K562 (cell line): ENCODE measurements around the gene RBSN. TPM values are rescaled to one million over a fixed set of nuclear protein-coding genes. Genes with fewer than 3 reads are reported as not detected.
A peak's percentile ranks its signal among the peaks of the same experiment; 100 is the strongest.

ENCODE experiments used
- ARNT ChIP-seq, 2 experiments: fragments of 450-650 bp; IDR thresholded peaks; 2 replicates each; pipeline ENCODE4 v1.6.1; 2016; ENCODE audit warnings: mild to moderate bottlenecking in 1 of 2
- CBX5 ChIP-seq: IDR thresholded peaks from 2 replicates; pipeline ENCODE4 v1.6.1; 2014; ENCODE audit warnings: low read depth, borderline replicate concordance
- CREM ChIP-seq: IDR thresholded peaks from 2 replicates; pipeline ENCODE4 v1.6.1; 2014; ENCODE audit warnings: antibody characterized with exemption, low read depth
- DPF2 ChIP-seq: fragments of 450-650 bp; IDR thresholded peaks from 2 replicates; pipeline ENCODE4 v1.6.1; 2016
- ERF ChIP-seq: fragments of 450-650 bp; formaldehyde crosslinking; IDR thresholded peaks from 2 replicates; pipeline ENCODE4 v1.4.0; 2020; ENCODE audit warnings: mild to moderate bottlenecking, mixed read lengths
- HDAC1 ChIP-seq, 2 experiments: fragments of 450-650 bp; IDR thresholded peaks; 2 replicates each; pipeline ENCODE4 v1.6.1; 2016 to 2017; ENCODE audit warnings: inconsistent platforms in 1 of 2, mild to moderate bottlenecking in 1 of 2, moderate library complexity in 1 of 2
- HOXB6 ChIP-seq: fragments of 250-450 bp; sonication (Bioruptor Pico); IDR thresholded peaks from 2 replicates; pipeline ENCODE4 v1.5.1; 2022; ENCODE audit warnings: mild to moderate bottlenecking, borderline replicate concordance
- IRF2 ChIP-seq: sonication (generic); formaldehyde crosslinking; IDR thresholded peaks from 2 replicates; pipeline ENCODE4 v1.8.1; 2022; ENCODE audit warnings: mild to moderate bottlenecking, missing genetic modification reagents
- KDM1A ChIP-seq, 2 experiments: fragments of 450-650 bp; IDR thresholded peaks; 2 replicates each; pipeline ENCODE4 v1.6.1; 2016; ENCODE audit warnings: mild to moderate bottlenecking in 2 of 2
- NFIX ChIP-seq: fragments of 250-450 bp; sonication (Bioruptor Pico); IDR thresholded peaks from 2 replicates; pipeline ENCODE4 v1.4.0; 2020; ENCODE audit warnings: low read depth, mild to moderate bottlenecking, moderate library complexity
- POLR2AphosphoS2 ChIP-seq: IDR thresholded peaks from 2 replicates; pipeline ENCODE4 v1.6.1; 2012; ENCODE audit warnings: low read length, improper control_type of control experiment
- POLR3A ChIP-seq: IDR thresholded peaks from 2 replicates; pipeline ENCODE4 v1.6.1; 2011; ENCODE audit warnings: borderline replicate concordance, mild to moderate bottlenecking, moderate library complexity; ENCODE audit not compliant: insufficient read length, insufficient read depth; ENCODE audit errors: extremely low read depth
- RBM22 ChIP-seq: fragments of 200-400 bp; formaldehyde crosslinking; IDR thresholded peaks from 2 replicates; pipeline ENCODE4 v1.6.1; 2018; ENCODE audit warnings: low read length, low read depth; ENCODE audit not compliant: poor library complexity, severe bottlenecking
- SMARCB1 ChIP-seq: IDR thresholded peaks from 2 replicates; pipeline ENCODE4 v1.6.1; 2011; ENCODE audit warnings: improper control_type of control experiment, low read depth; ENCODE audit not compliant: insufficient read length
- TEAD4 ChIP-seq, 2 experiments: sonication (generic) in 1 of 2; formaldehyde crosslinking in 1 of 2; IDR thresholded peaks; 2 replicates each; pipeline versions ENCODE4 v1.6.1 to v1.8.0; 2012 to 2022; ENCODE audit warnings: borderline replicate concordance in 1 of 2, inconsistent platforms in 1 of 2, low read length in 1 of 2, mild to moderate bottlenecking in 1 of 2, missing genetic modification reagents in 1 of 2
- XRCC3 ChIP-seq: fragments of 450-650 bp; IDR thresholded peaks from 2 replicates; pipeline ENCODE4 v1.6.1; 2017; ENCODE audit warnings: mild to moderate bottlenecking, moderate library complexity
- ZC3H11A ChIP-seq: IDR thresholded peaks from 2 replicates; pipeline ENCODE4 v1.6.1; 2012; ENCODE audit warnings: low read depth, low read length, improper control_type of control experiment
- ZFP1 ChIP-seq: fragments of 450-650 bp; formaldehyde crosslinking; IDR thresholded peaks from 2 replicates; pipeline ENCODE4 v1.4.0; 2020; ENCODE audit warnings: mild to moderate bottlenecking, mixed read lengths
- ZNF408 ChIP-seq: fragments of 250-450 bp; sonication (Bioruptor Pico); IDR thresholded peaks from 2 replicates; pipeline ENCODE4 v1.4.0; 2020; ENCODE audit warnings: low read depth, mild to moderate bottlenecking, moderate library complexity
- polyA plus RNA-seq, 8 experiments: library from polyadenylated mRNA; depleted of rRNA in 4 of 8; stranded (reverse) in 5 of 8; unstranded in 3 of 8; fragments of >200 nt; fragmentation: Nextera tagmentation in 2 of 8; fragmentation: Illumina TruSeq in 1 of 8; extraction: Ambion mirVana in 2 of 8; extraction: Trizol in 1 of 8; gene quantifications; 2 replicates each; pipeline versions ENCODE4 v1.2.1 to v1.2.3, GENCODE V29; 2011 to 2014; ENCODE audit warnings: inconsistent platforms in 1 of 8, missing spikeins in 1 of 8
- total RNA-seq, 7 experiments: library from RNA; depleted of rRNA in 6 of 7; stranded (reverse); fragments of >200 nt in 6 of 7; fragmentation: Illumina TruSeq in 2 of 7; extraction: Trizol in 2 of 7; gene quantifications; 2 replicates each; pipeline versions ENCODE4 v1.2.1 to v1.2.3, GENCODE V29; 2011 to 2021; ENCODE audit warnings: low replicate concordance in 1 of 7
- TF ChIP-seq, protein P1 (sequence below), 3 experiments: IDR thresholded peaks in 2 of 3; conservative IDR thresholded peaks in 1 of 3; 2 replicates each; pipeline ENCODE4 v1.5.1; 2011 to 2012; ENCODE audit warnings: low read length in 3 of 3, mild to moderate bottlenecking in 3 of 3, control low read depth in 2 of 3, improper control_type of control experiment in 1 of 3, inconsistent platforms in 1 of 3, low read depth in 1 of 3, mixed read lengths in 1 of 3, moderate library complexity in 1 of 3; ENCODE audit not compliant: insufficient read depth in 2 of 3
- TF ChIP-seq, protein P2 (sequence below): fragments of 250-450 bp; sonication (Bioruptor Pico); IDR thresholded peaks from 2 replicates; pipeline ENCODE4 v1.6.1; 2021; ENCODE audit warnings: mild to moderate bottlenecking
- TF ChIP-seq, protein P3 (sequence below): fragments of 250-450 bp; sonication (Bioruptor Pico); IDR thresholded peaks from 2 replicates; pipeline ENCODE4 v1.8.0; 2021; ENCODE audit warnings: moderate library complexity, mild to moderate bottlenecking, inconsistent platforms
- TF ChIP-seq, protein P4 (sequence below): sonication (generic); formaldehyde crosslinking; IDR thresholded peaks from 2 replicates; pipeline ENCODE4 v1.8.0; 2022; ENCODE audit warnings: mild to moderate bottlenecking, missing genetic modification reagents, borderline replicate concordance

The RBSN gene
- total and polyA plus RNA-seq, 9 of the 15 experiments (the other 6 are each of a cell fraction or from before 2014, with no cell fraction given): 2.9 to 19.6 (median 15.0) TPM

DNA sequence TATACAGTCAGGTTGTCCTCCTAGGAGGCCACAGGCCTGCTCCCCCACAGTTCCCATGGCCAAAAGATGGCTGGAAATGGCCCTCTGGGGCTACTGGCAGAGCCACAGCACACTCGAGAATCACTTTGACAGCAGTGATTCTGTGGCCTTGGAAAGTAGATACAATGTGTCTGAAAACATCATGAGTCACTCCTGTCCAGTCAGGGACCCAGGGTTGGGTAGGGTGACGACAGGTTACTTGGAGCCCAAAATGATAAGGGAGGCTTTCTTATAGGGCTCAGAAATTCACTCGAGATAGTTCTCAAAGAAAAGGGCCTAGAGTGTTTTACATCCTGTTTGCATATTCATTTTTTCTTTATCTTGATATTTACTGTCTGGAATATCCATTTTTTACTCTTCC, 58.1 kb downstream of the RBSN start (continued):
- TF ChIP-seq, protein P1, sequence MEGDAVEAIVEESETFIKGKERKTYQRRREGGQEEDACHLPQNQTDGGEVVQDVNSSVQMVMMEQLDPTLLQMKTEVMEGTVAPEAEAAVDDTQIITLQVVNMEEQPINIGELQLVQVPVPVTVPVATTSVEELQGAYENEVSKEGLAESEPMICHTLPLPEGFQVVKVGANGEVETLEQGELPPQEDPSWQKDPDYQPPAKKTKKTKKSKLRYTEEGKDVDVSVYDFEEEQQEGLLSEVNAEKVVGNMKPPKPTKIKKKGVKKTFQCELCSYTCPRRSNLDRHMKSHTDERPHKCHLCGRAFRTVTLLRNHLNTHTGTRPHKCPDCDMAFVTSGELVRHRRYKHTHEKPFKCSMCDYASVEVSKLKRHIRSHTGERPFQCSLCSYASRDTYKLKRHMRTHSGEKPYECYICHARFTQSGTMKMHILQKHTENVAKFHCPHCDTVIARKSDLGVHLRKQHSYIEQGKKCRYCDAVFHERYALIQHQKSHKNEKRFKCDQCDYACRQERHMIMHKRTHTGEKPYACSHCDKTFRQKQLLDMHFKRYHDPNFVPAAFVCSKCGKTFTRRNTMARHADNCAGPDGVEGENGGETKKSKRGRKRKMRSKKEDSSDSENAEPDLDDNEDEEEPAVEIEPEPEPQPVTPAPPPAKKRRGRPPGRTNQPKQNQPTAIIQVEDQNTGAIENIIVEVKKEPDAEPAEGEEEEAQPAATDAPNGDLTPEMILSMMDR (IDR thresholded peaks at IDR 0.05 in 2 of 3, conservative IDR thresholded peaks at IDR 0.05 in 1 of 3; ENCODE audit: insufficient read depth in 2 of 3, low read depth in 1 of 3, low read length in 3 of 3): no peak
- no peak for TF ChIP-seq ZC3H11A
- no peak for TF ChIP-seq POLR3A
- no peak for TF ChIP-seq XRCC3
- no peak for TF ChIP-seq ZNF408 (CRISPR knock-in tag)
- TF ChIP-seq NFIX (CRISPR knock-in tag): no peak
- no peak for TF ChIP-seq TEAD4 (IDR thresholded peaks at IDR 0.05; ENCODE audit: low read length)
- TF ChIP-seq TEAD4 (CRISPR knock-in tag; IDR thresholded peaks at IDR 0.05; ENCODE audit: borderline replicate concordance): no peak
- no peak for TF ChIP-seq CBX5
- peak; percentile 29 to 62; a peak in 2 of 4 replicates for TF ChIP-seq KDM1A (IDR thresholded peaks at IDR 0.05)
- TF ChIP-seq DPF2: peak; percentile 46
- no peak for TF ChIP-seq ZFP1 (CRISPR knock-in tag)
- 0 out of 2 replicates have a peak, but pooled peaks have one; percentile 59 for TF ChIP-seq POLR2AphosphoS2
- no peak for TF ChIP-seq RBM22
- TF ChIP-seq ARNT (IDR thresholded peaks at IDR 0.05): no peak
- no peak for TF ChIP-seq SMARCB1
- TF ChIP-seq, protein P2, sequence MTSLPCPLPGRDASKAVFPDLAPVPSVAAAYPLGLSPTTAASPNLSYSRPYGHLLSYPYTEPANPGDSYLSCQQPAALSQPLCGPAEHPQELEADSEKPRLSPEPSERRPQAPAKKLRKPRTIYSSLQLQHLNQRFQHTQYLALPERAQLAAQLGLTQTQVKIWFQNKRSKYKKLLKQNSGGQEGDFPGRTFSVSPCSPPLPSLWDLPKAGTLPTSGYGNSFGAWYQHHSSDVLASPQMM (CRISPR knock-in tag): no peak
- TF ChIP-seq, protein P3, sequence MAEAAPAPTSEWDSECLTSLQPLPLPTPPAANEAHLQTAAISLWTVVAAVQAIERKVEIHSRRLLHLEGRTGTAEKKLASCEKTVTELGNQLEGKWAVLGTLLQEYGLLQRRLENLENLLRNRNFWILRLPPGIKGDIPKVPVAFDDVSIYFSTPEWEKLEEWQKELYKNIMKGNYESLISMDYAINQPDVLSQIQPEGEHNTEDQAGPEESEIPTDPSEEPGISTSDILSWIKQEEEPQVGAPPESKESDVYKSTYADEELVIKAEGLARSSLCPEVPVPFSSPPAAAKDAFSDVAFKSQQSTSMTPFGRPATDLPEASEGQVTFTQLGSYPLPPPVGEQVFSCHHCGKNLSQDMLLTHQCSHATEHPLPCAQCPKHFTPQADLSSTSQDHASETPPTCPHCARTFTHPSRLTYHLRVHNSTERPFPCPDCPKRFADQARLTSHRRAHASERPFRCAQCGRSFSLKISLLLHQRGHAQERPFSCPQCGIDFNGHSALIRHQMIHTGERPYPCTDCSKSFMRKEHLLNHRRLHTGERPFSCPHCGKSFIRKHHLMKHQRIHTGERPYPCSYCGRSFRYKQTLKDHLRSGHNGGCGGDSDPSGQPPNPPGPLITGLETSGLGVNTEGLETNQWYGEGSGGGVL: no peak
- no peak for TF ChIP-seq IRF2
- TF ChIP-seq, protein P4, sequence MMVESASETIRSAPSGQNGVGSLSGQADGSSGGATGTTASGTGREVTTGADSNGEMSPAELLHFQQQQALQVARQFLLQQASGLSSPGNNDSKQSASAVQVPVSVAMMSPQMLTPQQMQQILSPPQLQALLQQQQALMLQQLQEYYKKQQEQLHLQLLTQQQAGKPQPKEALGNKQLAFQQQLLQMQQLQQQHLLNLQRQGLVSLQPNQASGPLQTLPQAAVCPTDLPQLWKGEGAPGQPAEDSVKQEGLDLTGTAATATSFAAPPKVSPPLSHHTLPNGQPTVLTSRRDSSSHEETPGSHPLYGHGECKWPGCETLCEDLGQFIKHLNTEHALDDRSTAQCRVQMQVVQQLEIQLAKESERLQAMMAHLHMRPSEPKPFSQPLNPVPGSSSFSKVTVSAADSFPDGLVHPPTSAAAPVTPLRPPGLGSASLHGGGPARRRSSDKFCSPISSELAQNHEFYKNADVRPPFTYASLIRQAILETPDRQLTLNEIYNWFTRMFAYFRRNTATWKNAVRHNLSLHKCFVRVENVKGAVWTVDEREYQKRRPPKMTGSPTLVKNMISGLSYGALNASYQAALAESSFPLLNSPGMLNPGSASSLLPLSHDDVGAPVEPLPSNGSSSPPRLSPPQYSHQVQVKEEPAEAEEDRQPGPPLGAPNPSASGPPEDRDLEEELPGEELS: no peak
- TF ChIP-seq HOXB6 (CRISPR knock-in tag): no peak
- no peak for TF ChIP-seq ERF
- TF ChIP-seq HDAC1 (IDR thresholded peaks at IDR 0.05): no peak
- TF ChIP-seq CREM: no peak
